Right lobe of liver (tissue), 6 donors: Measurements from ENCODE around the gene SLC17A5. TPM values are rescaled to one million over a fixed set of nuclear protein-coding genes. Genes with fewer than 3 reads are reported as not detected.
A peak's percentile ranks its signal among the peaks of the same experiment; 100 is the strongest.
"Not testable (repeated sequence)": the region's sequence is repeated elsewhere in the genome, so short reads cannot be mapped to it uniquely, and the experiment has no call there.

Source experiments
- ATAC-seq, 4 donors: fragments of 200-7000 bp; cut with Tn5 transposase; one replicate each; pipeline ENCODE4 v1.9.1; 2020; ENCODE audit warnings: mild to moderate bottlenecking in 4 of 4, moderate library complexity in 4 of 4
- DNase-seq, 3 donors: peaks; one replicate each; pipeline ENCODE4 v3.0.0-alpha.2; 2020
- H3K27ac ChIP-seq, 3 donors: fragments of 200-600 bp; one replicate each; pipeline ENCODE4 v1.8.0; 2022
- H3K27me3 ChIP-seq, 2 donors: fragments of 200-600 bp; one replicate each; pipeline ENCODE4 v1.8.0; 2022
- H3K36me3 ChIP-seq, 4 donors: fragments of 200-600 bp; sonication (generic) in 1 of 4; one replicate each; pipeline versions ENCODE4 v1.5.1 to v1.8.0; 2017 to 2022; ENCODE audit warnings: control low read depth in 1 of 4
- H3K4me1 ChIP-seq, 4 donors: fragments of 200-600 bp; sonication (generic) in 1 of 4; one replicate each; pipeline versions ENCODE4 v1.5.1 to v1.8.0; 2017 to 2022; ENCODE audit warnings: control low read depth in 1 of 4
- H3K4me3 ChIP-seq, 3 donors: fragments of 200-600 bp; one replicate each; pipeline ENCODE4 v1.8.0; 2022
- H3K9me3 ChIP-seq, 4 donors: fragments of 200-600 bp; sonication (generic) in 1 of 4; one replicate each; pipeline versions ENCODE4 v1.5.1 to v1.8.0; 2017 to 2022; ENCODE audit warnings: control low read depth in 1 of 4
- POLR2A ChIP-seq: fragments of 450-650 bp; IDR thresholded peaks from one replicate; pipeline ENCODE4 v1.6.1; 2017; ENCODE audit warnings: antibody characterized with exemption, mild to moderate bottlenecking
- WGBS: methylation state at CpG from one replicate; pipeline ENCODE4 v1.1.6; 2018; ENCODE audit warnings: low coverage, low lambda C conversion rate; ENCODE audit not compliant: insufficient coverage; ENCODE audit errors: missing lambda C conversion rate; 5-methylcytosine and 5-hydroxymethylcytosine counted together
- intact Hi-C, 2 donors: fragments of 100-400 bp; cut with DNase I; formaldehyde crosslinking; loops; one replicate each; pipeline versions ENCODE4 v1.11.2 to v1.14.1; 2022
- total RNA-seq, 6 experiments: library from RNA; depleted of rRNA in 2 of 6; stranded (reverse); fragments of >200 nt in 2 of 6; fragmentation: NEBNext Ultra II Directional in 3 of 6; extraction: Animal tissue kit (Norgen Biotek cat#: 25700) in 3 of 6; gene quantifications; one replicate each; pipeline versions ENCODE4 v1.1.0 to v1.2.4, GENCODE V29; 2016 to 2023
- TF ChIP-seq, protein P1 (sequence below), 4 donors: fragments of 200-600 bp in 3 of 4; fragments of 450-650 bp in 1 of 4; IDR thresholded peaks; one replicate each; pipeline versions ENCODE4 v1.5.1 to v1.8.0; 2016 to 2022; ENCODE audit warnings: antibody characterized with exemption in 4 of 4, mild to moderate bottlenecking in 2 of 4
- donor health status: DM: no; HTN: yes; CAD: no.
- donor health status: DM: no; HTN: no; CAD: no.
- donor health status: DM: no; HTN: no; CAD: no.
- donor health status: DM: no; HTN: yes; CAD: no.
- donor health status: DM: no; HTN: yes; CAD: no.

The SLC17A5 gene
- total RNA-seq, 6 experiments from 2014 or later = 12.8 to 23.9 (median 15.2) TPM

DNA sequence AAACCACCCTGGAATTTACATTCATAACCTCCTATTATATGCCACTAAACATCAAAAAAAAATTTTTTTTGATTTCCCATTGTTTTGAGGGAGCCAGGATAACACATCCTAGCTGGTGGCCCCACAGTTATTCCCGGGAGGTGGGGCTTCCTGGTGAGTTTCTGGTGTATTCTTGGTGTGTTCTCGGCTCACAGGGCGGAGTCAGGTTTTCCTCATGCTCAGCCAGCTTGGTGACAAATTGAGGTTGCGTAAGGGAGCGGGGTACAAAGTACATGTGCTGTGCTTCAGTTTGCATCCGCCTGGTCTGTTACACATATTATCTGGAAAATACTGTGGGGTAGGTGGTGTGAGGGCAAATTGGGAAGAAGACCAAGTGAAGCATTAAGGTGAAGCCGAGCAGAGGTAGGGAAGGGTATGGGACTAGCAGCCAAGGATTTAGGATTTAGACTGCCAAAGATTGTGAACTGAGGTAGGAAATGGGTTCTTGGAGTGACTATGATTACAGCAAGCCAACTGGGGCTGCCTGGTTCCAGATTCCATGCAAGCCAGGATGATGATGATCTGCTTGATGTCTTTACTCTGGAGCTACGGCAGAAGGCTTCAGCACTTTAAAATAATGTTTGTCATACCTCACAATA lies 86.7 kb downstream of the SLC17A5 start:
- no peaks in the 10 kb centered on the region for H3K9me3 ChIP-seq
- peaks cover 0 to 17% (median 4%) of the 10 kb centered on the region in 4 donors for H3K4me1 ChIP-seq
- TF ChIP-seq, protein P1, sequence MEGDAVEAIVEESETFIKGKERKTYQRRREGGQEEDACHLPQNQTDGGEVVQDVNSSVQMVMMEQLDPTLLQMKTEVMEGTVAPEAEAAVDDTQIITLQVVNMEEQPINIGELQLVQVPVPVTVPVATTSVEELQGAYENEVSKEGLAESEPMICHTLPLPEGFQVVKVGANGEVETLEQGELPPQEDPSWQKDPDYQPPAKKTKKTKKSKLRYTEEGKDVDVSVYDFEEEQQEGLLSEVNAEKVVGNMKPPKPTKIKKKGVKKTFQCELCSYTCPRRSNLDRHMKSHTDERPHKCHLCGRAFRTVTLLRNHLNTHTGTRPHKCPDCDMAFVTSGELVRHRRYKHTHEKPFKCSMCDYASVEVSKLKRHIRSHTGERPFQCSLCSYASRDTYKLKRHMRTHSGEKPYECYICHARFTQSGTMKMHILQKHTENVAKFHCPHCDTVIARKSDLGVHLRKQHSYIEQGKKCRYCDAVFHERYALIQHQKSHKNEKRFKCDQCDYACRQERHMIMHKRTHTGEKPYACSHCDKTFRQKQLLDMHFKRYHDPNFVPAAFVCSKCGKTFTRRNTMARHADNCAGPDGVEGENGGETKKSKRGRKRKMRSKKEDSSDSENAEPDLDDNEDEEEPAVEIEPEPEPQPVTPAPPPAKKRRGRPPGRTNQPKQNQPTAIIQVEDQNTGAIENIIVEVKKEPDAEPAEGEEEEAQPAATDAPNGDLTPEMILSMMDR (IDR thresholded peaks at IDR 0.05) = no peak
- peak; percentile 61 for TF ChIP-seq POLR2A
- peak overlapping the region; percentile 88 to 95 (median 92) for H3K27ac ChIP-seq
- no peak overlapping the region for H3K4me3 ChIP-seq
- no peaks in the 10 kb centered on the region for H3K36me3 ChIP-seq
- 17% methylated on average over 8 of the region's 8 CpGs for whole genome bisulfite sequencing
- ATAC-seq (peak; percentile 93 to 97 (median 95)), DNase-seq (peak; percentile 78 to 95 (median 87))
- intact Hi-C loops = no loop called here
- no peaks in the 10 kb centered on the region for H3K27me3 ChIP-seq

DNA sequence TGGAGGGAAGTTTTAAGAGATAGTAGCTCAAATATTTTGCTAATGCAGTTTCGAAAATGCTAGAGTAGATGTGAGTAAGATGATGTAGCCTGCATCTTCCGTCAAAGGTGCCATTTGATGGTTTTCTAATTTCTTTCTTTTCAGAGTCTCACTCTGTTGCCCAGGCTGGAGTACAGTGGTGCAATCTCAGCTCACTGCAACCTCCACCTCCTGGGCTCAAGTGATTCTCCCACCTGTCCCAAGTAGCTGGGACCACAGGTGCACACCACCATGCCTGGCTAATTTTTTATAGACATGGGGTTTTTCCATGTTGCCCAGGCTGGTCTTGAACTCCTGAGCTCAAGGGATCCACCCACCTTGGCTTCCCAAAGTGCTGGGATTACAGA lies 87.3 kb downstream of the SLC17A5 start:
- peak in 2 of 4 donors; percentile 3 to 12 for ATAC-seq
- WGBS = 100% methylated on average over 2 of the region's 2 CpGs
- H3K9me3 ChIP-seq, intact Hi-C loops, DNase-seq, H3K27me3 ChIP-seq, H3K36me3 ChIP-seq, H3K4me3 ChIP-seq: not testable (repeated sequence)
- H3K27ac ChIP-seq = peak overlapping the region; percentile 88 to 95 (median 92)
- peaks cover 0 to 17% (median 4%) of the 10 kb centered on the region in 4 donors for H3K4me1 ChIP-seq

DNA sequence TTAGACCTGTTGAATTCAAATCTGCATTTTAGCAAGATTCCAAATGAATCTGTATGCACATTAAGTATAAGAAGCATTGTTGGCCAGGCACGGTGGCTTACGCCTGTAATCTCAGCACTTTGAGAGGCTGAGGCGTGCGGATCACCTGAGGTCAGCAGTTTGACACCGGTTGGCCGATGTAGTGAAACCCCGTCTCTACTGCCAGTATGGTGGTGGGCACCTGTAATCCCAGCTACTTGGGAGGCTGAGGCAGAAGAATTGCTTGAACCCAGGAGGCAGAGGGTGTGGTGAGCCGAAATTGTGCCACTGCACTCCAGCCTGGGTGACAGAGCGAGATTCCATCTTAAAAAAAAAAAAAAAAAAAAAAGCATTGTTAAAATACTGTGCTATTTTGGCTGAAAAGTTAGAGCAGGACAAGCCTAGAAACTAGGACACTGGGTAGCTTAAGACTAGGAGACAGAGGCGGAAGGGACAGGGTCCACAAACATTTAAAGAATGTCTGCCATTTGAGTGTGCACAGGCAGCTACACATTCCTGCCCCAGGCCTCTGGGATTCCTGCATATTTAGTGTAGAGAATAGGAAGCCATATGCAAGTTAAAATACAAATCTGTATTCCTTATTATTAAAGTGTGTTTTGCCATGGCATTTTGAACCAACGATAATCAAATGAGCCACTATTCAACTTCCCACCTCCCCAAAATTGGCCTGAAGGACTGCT lies 87.9 kb downstream of the SLC17A5 start:
- intact Hi-C loops = no loop called here
- no peak for TF ChIP-seq POLR2A
- TF ChIP-seq, protein P1 (IDR thresholded peaks at IDR 0.05) = no peak

DNA sequence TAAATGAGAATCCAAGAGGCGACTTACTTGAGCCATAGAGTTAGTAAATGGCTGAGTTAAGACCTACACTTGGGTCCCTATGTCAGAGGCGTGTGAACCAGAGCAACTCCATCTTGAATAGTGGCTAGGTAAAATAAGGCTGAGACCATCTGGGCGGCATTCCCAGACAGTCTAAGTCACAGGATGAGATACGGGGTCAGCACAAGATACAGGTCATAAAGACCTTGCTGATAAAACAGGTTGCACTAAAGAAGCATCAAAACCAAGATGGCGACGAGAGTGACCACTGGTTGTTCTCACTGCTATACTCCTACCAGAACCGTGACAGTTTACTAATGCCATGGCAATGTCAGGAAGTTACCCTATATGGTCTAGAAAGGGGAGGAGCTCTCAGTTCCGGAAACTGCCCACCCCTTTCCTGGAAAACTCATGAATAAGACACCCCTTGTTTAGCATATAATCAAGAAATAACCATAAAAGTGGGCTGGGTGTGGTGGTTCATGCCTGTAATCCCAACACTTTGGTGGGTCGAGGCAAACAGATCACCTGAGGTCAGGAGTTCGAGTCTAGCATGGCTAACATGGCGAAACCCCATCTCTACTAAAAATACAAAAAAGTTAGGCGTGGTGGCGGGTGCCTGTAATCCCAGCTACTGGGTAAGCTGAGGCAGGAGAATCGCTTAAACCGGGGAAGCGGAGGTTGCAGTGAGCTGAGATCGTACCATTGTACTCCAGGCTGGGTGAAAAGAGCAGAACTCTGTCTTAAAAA lies 89.0 kb downstream of the SLC17A5 start:
- ATAC-seq = no peak
- no peak overlapping the region for H3K4me3 ChIP-seq
- DNase-seq = no peak
- intact Hi-C loops = no loop called here
- no peaks in the 10 kb centered on the region for H3K36me3 ChIP-seq
- peaks cover 0 to 24% (median 4%) of the 10 kb centered on the region in 4 donors for H3K4me1 ChIP-seq
- no peaks in the 10 kb centered on the region for H3K27me3 ChIP-seq
- H3K27ac ChIP-seq = peak overlapping the region in 1 of 3 donors; percentile 88
- TF ChIP-seq POLR2A = no peak
- TF ChIP-seq, protein P1 (IDR thresholded peaks at IDR 0.05) = no peak
- 92% methylated on average over 14 of the region's 17 CpGs for WGBS
- H3K9me3 ChIP-seq = no peaks in the 10 kb centered on the region

More for the DNA sequence above, 87.9 kb downstream of the SLC17A5 start:
- WGBS = 97% methylated on average over 4 of the region's 11 CpGs
- Histone ChIP-seq H3K4me3 (no peak overlapping the region), H3K9me3 (no peaks in the 10 kb centered on the region), H3K36me3 (no peaks in the 10 kb centered on the region), H3K27me3 (no peaks in the 10 kb centered on the region), H3K27ac (peak overlapping the region; percentile 88 to 95 (median 92)), H3K4me1 (peaks cover 0 to 17% (median 4%) of the 10 kb centered on the region in 4 donors)
- ATAC-seq (no peak), DNase-seq (no peak)
